Measurements from ENCODE around the gene YRDC. TPM values are rescaled to one million over a fixed set of nuclear protein-coding genes. Genes with fewer than 3 reads are reported as not detected.

YRDC gene
- total and polyA plus RNA-seq, 2 experiments from 2014 or later, result 18.4 to 46.0 TPM

- H3K4me1 ChIP-seq (ENCODE audit: insufficient read depth), result peaks cover 13% of the 10 kb centered on the region
- H3K27ac Mint-ChIP-seq, result peak overlapping the region; percentile 67
- peaks cover 23% of the 10 kb centered on the region for H3F3A ChIP-seq (replicated peaks; ENCODE audit: low read depth)
- H2AFZ ChIP-seq, result no peak overlapping the region
- DNase-seq (ENCODE audit: low spot score) (no peak), ATAC-seq (no peak)
- no peak for TF ChIP-seq JUNB (IDR thresholded peaks at IDR 0.05; ENCODE audit: unreplicated experiment)
- TF ChIP-seq, protein P1, sequence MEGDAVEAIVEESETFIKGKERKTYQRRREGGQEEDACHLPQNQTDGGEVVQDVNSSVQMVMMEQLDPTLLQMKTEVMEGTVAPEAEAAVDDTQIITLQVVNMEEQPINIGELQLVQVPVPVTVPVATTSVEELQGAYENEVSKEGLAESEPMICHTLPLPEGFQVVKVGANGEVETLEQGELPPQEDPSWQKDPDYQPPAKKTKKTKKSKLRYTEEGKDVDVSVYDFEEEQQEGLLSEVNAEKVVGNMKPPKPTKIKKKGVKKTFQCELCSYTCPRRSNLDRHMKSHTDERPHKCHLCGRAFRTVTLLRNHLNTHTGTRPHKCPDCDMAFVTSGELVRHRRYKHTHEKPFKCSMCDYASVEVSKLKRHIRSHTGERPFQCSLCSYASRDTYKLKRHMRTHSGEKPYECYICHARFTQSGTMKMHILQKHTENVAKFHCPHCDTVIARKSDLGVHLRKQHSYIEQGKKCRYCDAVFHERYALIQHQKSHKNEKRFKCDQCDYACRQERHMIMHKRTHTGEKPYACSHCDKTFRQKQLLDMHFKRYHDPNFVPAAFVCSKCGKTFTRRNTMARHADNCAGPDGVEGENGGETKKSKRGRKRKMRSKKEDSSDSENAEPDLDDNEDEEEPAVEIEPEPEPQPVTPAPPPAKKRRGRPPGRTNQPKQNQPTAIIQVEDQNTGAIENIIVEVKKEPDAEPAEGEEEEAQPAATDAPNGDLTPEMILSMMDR (conservative IDR thresholded peaks at IDR 0.05; ENCODE audit: low read depth in 2 of 2), result no peak
- peak overlapping the region; percentile 99 for H3K4me2 ChIP-seq
- H3K9me2 ChIP-seq (ENCODE audit: insufficient read depth), result no peaks in the 10 kb centered on the region
- H3K4me1 Mint-ChIP-seq, result peaks cover 20% of the 10 kb centered on the region
- no peaks in the 10 kb centered on the region for H3K9me3 Mint-ChIP-seq
- peaks cover 43% of the 10 kb centered on the region for H3K36me3 ChIP-seq (ENCODE audit: insufficient read depth)
- peak overlapping the region; percentile 100 for H3K4me3 ChIP-seq
- H3K27me3 Mint-ChIP-seq (ENCODE audit: insufficient read depth, low read depth, poor library complexity), result peaks cover 3% of the 10 kb centered on the region
- H3K4me3 Mint-ChIP-seq, result peak overlapping the region; percentile 90
- H3K27me3 ChIP-seq (ENCODE audit: insufficient read depth), result no peaks in the 10 kb centered on the region
- H4K20me1 ChIP-seq (replicated peaks; ENCODE audit: insufficient read depth), result peaks cover 47% of the 10 kb centered on the region
- H3K27ac ChIP-seq (ENCODE audit: low read depth), result no peak overlapping the region; the same call in 1 of the 2 replicates
- H3K36me3 Mint-ChIP-seq (ENCODE audit: low read depth), result peaks cover 64% of the 10 kb centered on the region
- peaks cover 42% of the 10 kb centered on the region for H3K79me2 ChIP-seq (replicated peaks; ENCODE audit: insufficient read depth)
These were observed 821 bp downstream of the YRDC start for GRCh38 chr1:37807220-37807554.

DNA sequence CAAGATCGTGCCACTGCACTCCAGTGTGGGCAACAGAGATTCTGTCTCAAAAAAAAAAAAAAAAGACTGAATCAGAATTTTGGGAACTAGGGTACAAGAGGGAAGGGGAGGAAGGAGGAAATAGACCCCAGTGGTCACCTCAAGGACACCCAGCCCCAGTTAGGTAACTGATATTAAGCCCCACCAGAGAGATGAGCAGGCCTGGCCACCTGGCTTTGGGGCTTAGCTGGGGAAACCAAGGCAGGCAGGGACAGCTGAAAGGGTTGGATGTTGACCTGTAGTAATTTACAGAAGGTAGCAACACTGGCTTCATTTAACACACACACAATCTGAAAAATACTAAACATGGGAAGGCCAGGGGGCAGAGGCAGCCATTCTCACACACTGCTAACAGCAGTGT is 5.6 kb downstream of the YRDC start:
- Mint-ChIP-seq H3K27ac (no peak overlapping the region), H3K4me1 (peaks cover 4% of the 10 kb centered on the region; the same call in 1 of the 3 replicates), H3K9me3 (no peaks in the 10 kb centered on the region), H3K36me3 (ENCODE audit: low read depth) (peaks cover 78% of the 10 kb centered on the region), H3K4me3 (no peak overlapping the region), H3K27me3 (ENCODE audit: insufficient read depth, low read depth, poor library complexity) (peaks cover 2% of the 10 kb centered on the region)
- H3K4me1 ChIP-seq (ENCODE audit: insufficient read depth), result peaks cover 7% of the 10 kb centered on the region; the same call in 1 of the 2 replicates
- ATAC-seq (no peak), DNase-seq (ENCODE audit: low spot score) (no peak)
- H3K9me2 ChIP-seq (ENCODE audit: insufficient read depth), result no peaks in the 10 kb centered on the region
- peaks cover 43% of the 10 kb centered on the region for H3K36me3 ChIP-seq (ENCODE audit: insufficient read depth)
- H3K27me3 ChIP-seq (ENCODE audit: insufficient read depth), result no peaks in the 10 kb centered on the region
- no peak overlapping the region for H3K27ac ChIP-seq (ENCODE audit: low read depth)
- H3K4me3 ChIP-seq, result no peak overlapping the region
- peaks cover 27% of the 10 kb centered on the region for H3K79me2 ChIP-seq (replicated peaks; ENCODE audit: insufficient read depth)
- peaks cover 42% of the 10 kb centered on the region for H4K20me1 ChIP-seq (replicated peaks; ENCODE audit: insufficient read depth)
- H3K4me2 ChIP-seq, result no peak overlapping the region
- TF ChIP-seq, protein P2, sequence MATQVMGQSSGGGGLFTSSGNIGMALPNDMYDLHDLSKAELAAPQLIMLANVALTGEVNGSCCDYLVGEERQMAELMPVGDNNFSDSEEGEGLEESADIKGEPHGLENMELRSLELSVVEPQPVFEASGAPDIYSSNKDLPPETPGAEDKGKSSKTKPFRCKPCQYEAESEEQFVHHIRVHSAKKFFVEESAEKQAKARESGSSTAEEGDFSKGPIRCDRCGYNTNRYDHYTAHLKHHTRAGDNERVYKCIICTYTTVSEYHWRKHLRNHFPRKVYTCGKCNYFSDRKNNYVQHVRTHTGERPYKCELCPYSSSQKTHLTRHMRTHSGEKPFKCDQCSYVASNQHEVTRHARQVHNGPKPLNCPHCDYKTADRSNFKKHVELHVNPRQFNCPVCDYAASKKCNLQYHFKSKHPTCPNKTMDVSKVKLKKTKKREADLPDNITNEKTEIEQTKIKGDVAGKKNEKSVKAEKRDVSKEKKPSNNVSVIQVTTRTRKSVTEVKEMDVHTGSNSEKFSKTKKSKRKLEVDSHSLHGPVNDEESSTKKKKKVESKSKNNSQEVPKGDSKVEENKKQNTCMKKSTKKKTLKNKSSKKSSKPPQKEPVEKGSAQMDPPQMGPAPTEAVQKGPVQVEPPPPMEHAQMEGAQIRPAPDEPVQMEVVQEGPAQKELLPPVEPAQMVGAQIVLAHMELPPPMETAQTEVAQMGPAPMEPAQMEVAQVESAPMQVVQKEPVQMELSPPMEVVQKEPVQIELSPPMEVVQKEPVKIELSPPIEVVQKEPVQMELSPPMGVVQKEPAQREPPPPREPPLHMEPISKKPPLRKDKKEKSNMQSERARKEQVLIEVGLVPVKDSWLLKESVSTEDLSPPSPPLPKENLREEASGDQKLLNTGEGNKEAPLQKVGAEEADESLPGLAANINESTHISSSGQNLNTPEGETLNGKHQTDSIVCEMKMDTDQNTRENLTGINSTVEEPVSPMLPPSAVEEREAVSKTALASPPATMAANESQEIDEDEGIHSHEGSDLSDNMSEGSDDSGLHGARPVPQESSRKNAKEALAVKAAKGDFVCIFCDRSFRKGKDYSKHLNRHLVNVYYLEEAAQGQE (IDR thresholded peaks at IDR 0.05; ENCODE audit: unreplicated experiment), result no peak
- no peak overlapping the region for H2AFZ ChIP-seq
- H3F3A ChIP-seq (replicated peaks; ENCODE audit: low read depth), result peaks cover 29% of the 10 kb centered on the region; the same call in 1 of the 2 replicates

DNA sequence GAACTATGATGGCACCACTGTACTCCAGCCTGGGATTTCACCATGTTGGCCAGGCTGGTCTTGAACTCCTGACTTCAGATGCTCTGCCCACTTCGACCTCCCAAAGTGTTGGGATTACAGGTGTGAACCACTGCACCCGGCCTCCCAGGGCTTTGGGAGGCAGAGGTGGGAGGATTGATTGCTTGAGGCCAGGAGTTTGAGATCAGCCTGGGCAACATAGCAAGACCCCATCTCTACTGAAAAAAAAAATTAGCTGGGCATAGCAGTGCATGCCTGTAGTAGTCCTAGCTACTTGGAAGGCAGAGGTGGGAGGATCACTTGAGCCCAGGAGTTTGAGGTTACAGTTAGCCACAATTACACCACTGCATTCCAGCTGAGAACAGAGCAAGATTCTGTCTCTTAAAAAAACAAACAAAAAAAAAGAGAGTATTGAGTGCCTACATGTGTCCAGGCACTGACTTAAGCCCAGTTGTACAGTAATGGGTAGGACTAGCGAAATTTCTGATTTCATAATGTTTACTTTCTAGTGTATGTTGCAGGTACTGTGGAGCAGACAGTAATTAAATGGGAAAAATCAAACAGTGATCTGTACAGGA is 10.2 kb downstream of the YRDC start:
- Histone ChIP-seq H4K20me1 (replicated peaks; ENCODE audit: insufficient read depth) (peaks cover 9% of the 10 kb centered on the region; the same call in 1 of the 2 replicates), H3K4me1 (ENCODE audit: insufficient read depth) (peaks cover 6% of the 10 kb centered on the region), H3K27ac (ENCODE audit: low read depth) (no peak overlapping the region), H3K4me3 (no peak overlapping the region), H3K27me3 (ENCODE audit: insufficient read depth) (peaks cover 27% of the 10 kb centered on the region), H3K36me3 (ENCODE audit: insufficient read depth) (peaks cover 2% of the 10 kb centered on the region; the same call in 1 of the 2 replicates), H3K9me2 (ENCODE audit: insufficient read depth) (no peaks in the 10 kb centered on the region), H3K79me2 (replicated peaks; ENCODE audit: insufficient read depth) (no peaks in the 10 kb centered on the region), H3F3A (replicated peaks; ENCODE audit: low read depth) (peaks cover 14% of the 10 kb centered on the region; the same call in 1 of the 2 replicates), H2AFZ (no peak overlapping the region), H3K4me2 (no peak overlapping the region)
- no peak for ATAC-seq
- DNase-seq (ENCODE audit: low spot score), result no peak
- no peaks in the 10 kb centered on the region for H3K9me3 Mint-ChIP-seq
- peaks cover 23% of the 10 kb centered on the region for H3K27me3 Mint-ChIP-seq (ENCODE audit: insufficient read depth, low read depth, poor library complexity)
- H3K4me1 Mint-ChIP-seq, result peaks cover 12% of the 10 kb centered on the region
- H3K36me3 Mint-ChIP-seq (ENCODE audit: low read depth), result peaks cover 34% of the 10 kb centered on the region
- no peak overlapping the region for H3K4me3 Mint-ChIP-seq
- H3K27ac Mint-ChIP-seq, result no peak overlapping the region
- TF ChIP-seq ZNF114 (CRISPR knock-in tag; IDR thresholded peaks at IDR 0.05), result no peak
- TF ChIP-seq POLR2AphosphoS5 (IDR thresholded peaks at IDR 0.05; ENCODE audit: low read depth), result no peak
- no peak for TF ChIP-seq JUNB (IDR thresholded peaks at IDR 0.05; ENCODE audit: unreplicated experiment)
- TF ChIP-seq CREB1 (CRISPR knock-in tag; IDR thresholded peaks at IDR 0.05; ENCODE audit: low read depth), result no peak
- TF ChIP-seq EZH2phosphoT487 (IDR thresholded peaks at IDR 0.05; ENCODE audit: unreplicated experiment), result no peak
- no peak for TF ChIP-seq STAT1 (IDR thresholded peaks at IDR 0.05; ENCODE audit: unreplicated experiment)
- TF ChIP-seq EZH2 (IDR thresholded peaks at IDR 0.05; ENCODE audit: low read depth, unreplicated experiment), result no peak
- no peak for TF ChIP-seq ZNF331 (CRISPR knock-in tag; IDR thresholded peaks at IDR 0.05; ENCODE audit: low read depth)
- TF ChIP-seq NANOG (IDR thresholded peaks at IDR 0.05; ENCODE audit: borderline replicate concordance), result no peak
